HG03103 (cell line): ENCODE data around the gene CARS2.
"Not testable (repeated sequence)": the region's sequence is repeated elsewhere in the genome, so short reads cannot be mapped to it uniquely, and the experiment has no call there.

Experiments
- ATAC-seq: cut with Tn5 transposase; IDR thresholded peaks from one replicate; pipeline ENCODE4 v1.9.1; 2021; ENCODE audit warnings: low read depth; ENCODE audit not compliant: unreplicated experiment

CARS2 gene

DNA sequence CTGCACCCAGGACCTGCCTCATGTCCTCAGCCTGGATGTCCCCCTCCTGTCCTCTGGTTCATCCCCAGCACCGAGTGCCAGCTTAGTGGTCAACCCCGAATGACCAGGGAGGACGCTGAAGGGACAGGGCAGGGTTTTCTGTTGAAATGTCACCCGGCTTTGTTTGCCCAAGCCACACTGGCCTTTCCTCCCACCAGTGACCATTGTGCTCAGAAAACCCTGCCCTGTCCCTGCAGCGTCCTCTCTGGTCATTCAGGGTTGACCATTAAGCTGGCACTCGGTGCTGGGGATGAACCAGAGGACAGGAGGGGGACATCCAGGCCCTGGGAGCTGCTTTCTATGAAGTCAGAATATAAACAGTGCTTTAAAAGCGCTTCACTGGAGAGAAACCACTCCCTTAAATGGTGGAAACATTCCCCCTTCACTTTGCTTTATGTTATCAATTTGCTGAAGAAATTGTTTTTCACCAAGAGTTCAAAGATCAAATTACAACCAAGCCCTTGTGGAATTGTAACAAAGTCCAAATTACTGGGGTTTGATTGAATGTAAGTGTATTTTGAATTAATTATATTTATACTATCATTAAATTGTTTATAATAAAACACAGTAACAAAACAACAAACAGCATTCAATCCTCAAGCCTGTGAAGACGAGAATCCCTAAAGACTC lies 21.4 kb downstream of the CARS2 start:
- no peak for ATAC-seq

DNA sequence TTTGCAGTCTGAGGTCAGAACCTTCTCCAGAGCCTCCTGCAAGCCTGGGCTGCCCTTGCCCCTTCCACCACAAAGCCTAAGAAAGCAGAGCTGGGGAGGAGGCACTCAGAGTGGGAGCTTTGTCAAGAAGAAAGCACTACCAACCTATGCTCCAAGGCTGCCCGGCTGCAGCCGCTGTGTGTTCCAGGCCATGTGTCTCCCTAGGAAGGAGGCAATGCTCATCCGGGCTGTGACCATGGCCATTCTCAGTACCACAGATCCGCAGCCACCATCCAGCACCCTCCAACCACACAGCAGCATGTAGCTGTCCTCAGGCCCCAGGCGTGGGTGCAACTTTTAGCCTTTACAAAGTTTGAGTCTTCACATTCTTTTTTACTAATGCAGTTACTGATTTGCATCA lies 22.0 kb downstream of the CARS2 start:
- no peak for ATAC-seq

DNA sequence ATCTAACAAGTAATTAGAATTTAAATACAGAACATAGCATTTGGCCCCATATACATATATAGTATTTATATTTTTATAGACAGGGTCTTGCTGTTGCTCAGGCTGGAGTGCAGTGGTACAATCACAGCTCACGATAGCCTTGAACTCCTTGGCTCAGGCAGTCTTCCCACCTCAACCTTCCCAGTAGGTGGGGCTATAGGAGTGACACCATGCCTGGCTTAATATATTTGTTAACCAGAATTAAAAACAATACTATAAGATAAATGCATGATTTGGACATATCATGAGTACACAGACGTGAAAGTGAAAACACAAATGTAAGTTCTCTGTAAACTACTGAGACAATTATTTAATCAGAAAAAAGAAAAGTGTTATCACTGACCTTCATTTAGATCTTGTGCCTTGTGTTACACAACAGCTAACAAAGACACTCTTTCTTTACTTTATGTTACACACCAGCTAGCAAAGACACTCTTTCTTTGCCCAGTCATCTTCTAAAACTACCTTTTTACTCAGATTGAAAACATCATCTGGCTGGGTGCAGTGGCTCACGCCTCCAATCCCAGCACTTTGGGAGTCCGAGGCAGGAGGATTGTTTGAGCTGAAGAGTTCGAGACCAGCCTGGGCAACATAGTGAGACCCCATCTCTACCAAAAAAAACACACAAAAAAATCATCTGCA lies 22.6 kb downstream of the CARS2 start:
- no peak for ATAC-seq

DNA sequence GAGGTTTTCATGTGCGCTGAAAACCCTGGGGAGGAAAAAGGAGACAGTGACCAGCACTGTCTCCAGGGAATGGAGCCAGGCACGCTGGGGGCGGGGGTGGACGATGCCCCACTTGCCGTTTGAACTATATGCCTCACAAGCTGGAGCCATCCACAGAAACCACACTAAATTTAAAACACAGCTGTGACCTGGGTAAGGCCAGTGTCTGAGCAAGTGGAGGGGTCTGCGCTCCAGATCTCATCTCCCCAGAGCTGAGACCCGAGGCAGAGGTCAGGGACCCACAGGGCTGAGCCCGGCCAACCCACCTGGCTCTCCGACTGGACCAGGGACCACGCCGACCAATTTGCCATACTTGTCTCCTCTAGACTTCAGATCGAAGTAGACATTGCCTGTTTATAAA lies 23.2 kb downstream of the CARS2 start:
- no peak for ATAC-seq

DNA sequence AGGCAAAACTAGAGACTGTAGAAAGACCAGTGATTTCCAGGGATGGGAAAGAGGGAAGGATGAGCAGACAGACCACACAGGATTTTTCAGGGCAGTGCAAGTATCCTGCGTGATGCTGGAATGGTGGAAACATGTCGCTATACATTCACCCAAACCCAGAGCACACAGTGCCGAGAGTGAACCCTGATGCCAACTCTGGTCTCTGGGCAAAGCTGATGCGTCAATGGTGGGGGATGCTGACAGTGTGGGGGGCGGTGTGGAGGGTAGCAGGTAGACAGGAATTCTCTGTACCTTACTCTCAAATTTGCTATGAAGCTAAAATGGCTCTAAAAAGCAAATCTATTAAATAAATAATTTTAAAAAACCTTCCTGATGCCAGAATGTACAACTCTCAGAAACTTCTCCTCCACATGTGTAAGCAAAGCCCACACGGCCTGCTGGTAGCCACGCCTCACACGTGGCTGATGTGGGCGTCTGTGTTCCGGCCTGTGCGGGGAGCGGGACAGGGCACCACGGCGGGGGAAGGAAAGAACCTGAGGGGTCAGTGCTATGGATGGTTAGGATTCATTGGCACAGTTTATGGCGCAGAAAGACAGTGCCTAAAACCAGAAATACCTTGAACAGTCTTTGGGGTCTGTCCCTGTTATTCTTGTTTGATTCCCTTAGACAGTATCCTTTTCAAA lies 23.9 kb downstream of the CARS2 start:
- no peak for ATAC-seq

DNA sequence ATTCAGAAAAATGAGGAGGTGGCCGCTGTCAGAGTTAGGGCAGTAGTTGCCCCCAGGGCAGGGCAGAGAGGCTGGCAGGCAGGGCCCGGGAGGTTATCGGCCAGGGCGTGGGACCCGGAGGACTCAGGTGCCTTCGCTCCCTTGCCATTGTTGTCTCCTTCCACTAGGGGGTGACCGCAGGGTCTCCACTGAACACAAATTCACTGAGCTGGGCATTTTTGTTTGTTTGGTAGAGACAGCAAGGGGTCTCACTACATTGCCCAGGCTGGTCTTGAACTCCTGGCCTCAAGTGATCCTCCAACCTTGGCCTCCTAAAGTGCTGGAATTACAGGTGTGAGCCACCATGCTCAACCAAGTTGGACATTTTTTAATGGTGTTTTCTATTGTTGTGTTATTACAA lies 25.1 kb downstream of the CARS2 start:
- ATAC-seq = no peak

DNA sequence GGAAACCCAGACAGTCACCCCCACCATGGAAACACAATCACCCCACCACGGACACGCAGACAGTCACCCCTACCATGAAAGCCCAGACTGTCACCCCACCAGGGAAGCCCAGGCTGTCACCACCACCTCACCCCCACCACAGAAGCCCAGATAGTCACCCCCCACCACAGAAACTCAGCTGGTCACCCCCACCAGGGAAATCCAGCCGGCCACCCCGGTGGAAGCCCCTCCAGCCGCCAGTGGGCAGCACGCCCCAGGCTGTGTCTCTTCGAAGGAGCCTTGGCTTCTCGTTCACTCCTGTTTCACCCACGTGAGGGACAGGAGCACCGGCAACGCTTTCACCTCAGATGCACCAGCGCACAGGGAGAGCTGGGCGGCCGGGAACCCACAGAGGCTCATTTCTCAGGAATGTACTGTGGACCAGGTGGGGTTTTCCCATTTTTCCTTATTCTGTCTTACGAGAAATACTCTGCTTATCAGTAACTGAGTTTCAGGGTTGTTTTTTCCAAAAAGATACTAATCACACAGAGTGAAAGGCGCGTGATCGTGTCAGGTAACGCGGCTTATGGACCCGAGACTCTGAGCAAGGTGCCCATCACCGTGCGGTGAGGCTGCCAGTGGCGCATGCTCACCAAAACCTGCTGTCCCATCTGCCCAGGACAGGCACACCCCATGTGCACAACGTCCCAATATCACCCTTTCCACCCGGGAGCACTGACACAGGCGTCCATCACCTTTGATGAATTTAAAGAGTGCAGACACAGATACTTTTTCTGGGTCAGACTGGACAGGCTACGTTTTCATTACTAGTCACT lies 28.0 kb downstream of the CARS2 start:
- ATAC-seq = no peak

DNA sequence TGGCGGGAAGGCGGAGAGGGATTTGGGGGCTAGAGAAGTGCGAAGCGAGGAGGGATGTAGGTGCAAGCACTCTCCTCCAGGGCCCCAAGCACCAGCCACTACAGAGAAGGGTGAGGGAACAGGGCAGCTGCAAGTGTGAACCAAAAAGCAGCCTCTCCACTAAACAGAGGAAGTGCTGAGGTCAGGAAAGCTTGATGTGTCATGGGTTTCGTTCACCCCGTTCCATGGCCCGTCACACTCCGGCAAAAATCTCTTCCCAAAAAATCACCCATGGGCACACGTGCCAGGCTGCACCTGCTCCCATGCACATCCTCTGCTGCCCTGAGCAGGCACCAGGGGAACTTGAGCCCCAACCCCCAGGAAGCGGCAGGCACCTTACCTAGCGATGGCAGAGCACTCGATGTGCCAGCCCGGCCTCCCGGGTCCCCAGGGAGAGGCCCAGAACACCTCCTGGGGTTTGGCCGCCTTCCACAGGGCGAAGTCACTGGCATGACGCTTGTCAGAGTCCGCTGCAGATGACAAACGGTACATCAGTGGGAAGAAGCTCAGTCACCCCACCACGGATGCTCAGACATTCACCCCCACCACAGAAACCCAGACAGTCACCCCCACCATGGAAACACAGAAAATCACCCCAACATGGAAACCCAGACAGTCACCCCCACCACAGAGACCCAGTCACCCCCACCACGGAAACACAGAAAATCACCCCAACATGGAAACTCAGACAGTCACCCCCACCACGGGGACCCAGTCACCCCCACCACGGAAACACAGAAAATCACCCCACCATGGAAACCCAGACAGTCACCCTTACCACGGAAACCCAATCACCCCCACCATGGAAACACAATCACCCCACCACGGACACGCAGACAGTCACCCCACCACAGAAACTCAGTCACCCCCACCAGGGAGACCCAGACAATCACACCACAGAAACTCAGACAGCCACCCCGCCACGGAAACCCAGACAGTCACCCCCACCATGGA lies 29.0 kb downstream of the CARS2 start:
- ATAC-seq = peak; percentile 67

DNA sequence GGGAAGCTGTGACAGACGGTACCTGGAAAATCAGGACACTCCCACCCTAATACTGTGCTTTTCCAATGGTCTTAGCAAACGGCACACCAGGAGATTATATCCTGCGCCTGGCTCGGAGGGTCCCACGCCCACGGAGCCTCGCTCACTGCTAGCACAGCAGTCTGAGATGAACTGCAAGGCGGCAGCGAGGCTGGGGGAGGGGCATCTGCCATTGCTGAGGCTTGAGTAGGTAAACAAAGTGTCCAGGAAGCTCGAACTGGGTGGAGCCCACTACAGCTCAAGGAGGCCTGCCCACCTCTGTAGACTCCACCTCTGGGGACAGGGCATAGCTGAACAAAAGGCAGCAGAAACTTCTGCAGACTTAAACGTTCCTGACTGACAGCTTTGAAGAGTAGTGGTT lies 36.1 kb downstream of the CARS2 start:
- ATAC-seq = not testable (repeated sequence)

DNA sequence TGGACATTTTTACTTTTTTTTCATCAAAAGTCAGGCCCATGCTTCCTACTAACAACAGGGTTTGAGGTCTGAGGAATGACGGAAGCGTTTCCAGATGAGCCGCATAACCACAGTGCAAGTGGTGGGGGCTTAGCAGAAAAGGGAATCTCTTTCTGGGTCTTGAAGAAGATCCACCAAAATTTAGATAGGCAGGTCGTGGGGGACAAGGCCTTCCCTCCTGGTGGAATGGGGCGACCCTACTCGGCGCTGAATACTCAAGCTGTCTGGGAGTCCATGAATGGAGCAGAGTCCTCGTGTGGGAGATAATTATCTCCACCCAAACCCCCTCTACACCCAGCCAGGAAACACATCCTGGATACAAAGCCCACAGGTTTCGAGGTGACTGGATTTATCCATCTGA lies 36.9 kb downstream of the CARS2 start:
- no peak for ATAC-seq

DNA sequence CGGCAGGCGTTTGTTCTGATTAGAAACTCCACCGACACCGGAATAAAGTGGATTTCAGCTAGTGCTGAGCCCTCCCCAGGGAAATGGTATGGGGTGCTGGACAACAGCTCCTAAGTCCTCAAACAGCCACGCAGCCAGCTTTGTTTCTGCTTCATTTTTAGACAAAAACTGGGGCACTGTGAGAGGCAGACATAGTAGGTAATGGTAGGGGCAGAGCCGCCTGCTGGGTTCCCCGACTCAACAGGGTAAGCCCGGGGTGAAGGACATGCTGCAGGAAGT lies 39.7 kb downstream of the CARS2 start:
- no peak for ATAC-seq

DNA sequence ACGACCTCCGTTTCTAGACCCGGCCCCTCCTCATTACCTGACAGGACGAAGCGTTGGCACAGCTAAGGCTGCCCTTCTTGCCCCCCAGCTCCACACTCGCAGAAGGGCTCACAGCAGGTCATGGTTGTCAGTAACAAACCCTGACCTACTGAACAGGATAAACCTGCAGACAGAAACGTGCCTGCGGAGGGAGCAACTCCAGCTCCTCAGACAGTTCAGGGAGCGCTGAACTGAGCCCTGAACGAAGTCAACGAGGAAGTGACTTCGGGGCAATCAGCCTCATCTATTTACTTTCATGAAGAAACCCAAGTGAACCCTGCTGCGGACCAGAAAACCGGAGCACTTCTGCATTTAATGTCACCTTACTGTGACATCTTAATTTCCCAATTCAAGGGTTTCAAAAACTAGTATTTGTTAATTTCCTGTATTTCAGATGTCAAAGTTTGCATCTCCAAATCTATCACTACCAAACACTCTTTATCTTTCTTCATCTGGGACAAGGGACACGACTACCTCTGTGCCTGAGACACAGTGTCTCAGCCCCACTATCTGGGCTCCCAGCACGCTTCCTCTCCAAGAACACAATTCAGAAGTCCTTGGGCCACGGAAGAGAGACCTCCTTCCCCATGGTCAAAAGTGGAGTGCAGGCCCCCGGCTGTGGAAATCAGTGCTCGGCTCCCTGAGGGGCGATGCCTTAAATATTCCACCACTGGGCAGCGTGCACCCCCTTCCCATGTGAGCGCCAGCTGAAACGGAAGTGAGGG lies 40.2 kb downstream of the CARS2 start:
- ATAC-seq = no peak

DNA sequence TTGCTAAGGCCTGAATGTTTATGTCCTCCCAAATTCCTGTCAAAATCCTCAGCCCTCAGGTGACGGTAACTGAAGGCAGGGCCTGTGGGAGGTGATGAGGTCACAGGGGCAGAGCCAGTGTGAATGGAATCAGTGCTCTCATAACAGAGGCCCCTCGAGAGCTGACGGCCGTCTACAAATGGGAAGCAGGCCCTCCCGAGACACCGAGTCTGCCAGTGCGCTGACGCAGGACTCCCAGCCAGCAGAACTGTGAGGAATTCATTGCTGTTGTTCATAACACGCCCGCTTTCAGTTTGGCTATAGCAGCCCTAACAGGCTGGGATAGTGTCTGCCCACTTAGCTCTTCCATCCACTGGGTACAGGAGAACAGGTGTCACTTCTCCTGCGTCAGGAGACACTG lies 41.2 kb downstream of the CARS2 start:
- ATAC-seq = no peak

DNA sequence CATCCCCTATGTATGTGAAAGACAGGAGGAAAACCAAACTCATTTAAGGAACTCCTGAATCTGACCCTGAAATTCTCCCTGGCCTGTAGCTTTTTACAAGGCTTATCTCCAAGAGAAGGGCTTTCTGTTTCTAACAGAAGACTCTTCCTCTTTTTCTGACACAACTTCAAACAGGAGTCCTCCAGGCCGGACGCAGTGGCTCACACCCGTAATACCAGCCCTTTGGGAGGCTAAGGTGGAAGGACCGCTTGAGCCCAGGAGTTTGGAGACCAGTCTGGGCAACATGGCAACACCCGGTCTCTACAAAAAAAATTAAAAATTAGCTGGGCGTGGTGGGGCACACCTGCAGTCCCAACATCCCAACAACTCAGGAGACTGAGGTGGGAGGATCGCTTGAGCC lies 41.9 kb downstream of the CARS2 start:
- ATAC-seq = no peak

DNA sequence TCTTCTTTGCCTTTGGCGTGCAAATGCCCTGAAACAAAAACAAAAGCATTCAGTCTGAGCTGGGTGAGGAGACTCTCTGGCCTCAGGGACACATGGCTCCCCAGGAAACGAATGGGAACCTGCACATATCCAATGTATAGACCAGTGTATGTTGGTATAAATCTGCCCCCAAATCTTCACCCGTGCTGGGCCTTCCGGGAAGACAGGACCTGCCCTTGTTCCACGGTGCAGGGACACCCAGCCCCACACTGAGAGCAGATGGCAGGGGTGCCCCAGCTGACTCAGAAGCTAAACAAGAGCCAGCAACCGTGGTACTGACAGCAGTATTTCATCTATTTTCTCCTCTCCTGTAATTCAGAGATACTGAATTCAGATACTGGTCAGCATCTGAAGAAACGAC lies 42.4 kb downstream of the CARS2 start:
- ATAC-seq = no peak

DNA sequence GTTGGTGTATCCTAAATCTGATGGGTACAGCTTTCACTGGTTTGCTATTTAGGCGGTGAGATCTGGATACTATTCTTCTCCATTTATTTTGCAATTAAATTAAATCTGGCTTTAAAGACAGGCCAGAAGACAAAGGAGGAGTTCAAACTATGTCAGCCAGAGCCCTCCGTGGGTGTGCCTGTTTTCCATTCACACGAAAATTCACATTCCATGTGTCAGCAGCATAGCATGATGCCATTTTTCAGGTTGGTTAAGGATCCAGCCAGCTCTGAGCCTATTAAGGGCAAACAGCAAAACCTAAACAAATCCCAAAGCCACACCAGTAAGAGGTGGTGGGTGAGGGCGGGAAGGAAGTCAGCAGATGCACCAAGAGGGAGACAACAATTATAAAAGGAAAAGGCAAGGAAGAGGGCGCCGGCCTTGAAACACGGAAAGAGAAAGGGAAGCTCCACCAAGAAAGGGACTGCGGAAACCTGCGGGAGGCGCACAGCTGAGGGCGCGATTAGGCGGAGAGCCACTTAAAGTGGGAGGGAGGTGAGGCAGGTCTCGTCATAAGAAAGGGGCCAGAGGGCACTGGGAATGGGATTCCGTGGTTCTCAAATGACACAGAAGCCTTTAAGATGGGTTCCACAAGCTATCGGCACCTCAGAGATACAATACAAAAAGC lies 43.0 kb downstream of the CARS2 start:
- no peak for ATAC-seq

DNA sequence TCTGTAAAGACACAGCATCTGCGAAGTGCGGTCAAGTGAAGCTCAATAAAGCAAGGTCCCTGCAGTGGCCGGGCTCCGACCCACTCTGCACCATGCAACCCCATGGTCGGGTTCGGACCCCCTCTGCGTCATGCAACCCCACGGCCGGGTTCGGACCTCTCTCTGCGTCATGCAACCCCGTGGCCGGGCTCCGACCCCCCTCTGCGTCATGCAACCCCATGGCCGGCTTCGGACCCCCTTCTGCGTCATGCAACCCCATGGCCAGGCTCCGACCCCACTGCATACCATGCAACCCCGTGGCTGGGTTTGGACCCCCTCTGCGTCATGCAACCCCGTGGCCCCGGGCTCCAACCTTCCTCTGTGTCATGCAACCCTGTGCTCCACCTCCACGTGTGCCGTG lies 43.8 kb downstream of the CARS2 start:
- no peak for ATAC-seq

DNA sequence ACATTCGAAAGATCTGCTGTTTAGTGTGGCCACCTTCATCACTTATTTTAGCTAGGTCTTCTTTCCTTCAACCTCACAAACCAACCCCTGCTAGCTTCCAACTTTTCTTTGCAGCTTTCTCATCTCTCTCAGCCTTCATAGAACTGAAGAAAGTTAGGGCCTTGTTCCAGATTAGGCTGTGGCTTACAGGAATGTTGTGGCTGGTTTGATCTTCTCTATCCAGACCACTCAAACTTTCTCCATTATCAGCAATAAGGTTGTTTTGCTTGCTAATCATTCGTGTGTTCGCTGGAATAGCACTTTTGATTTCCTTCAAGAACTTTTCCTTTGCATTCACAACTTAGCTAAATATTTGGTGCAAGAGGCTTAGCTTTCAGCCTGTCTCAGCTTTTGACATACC lies 44.7 kb downstream of the CARS2 start:
- no peak for ATAC-seq
